GM12865 (cell line): ENCODE data around the gene NANP.

Source experiments
- DNase-seq: peaks from one replicate; pipeline ENCODE4 v3.0.0; 2010; ENCODE audit warnings: low read depth
- H3K4me3 ChIP-seq: 2 replicates; pipeline ENCODE4 v1.5.1; 2011; ENCODE audit warnings: mild to moderate bottlenecking, low read depth, low read length, control low read depth
- CTCF ChIP-seq: IDR thresholded peaks from 2 replicates; pipeline ENCODE4 v1.5.1; 2011; ENCODE audit warnings: low read length, control low read depth, low read depth, inconsistent platforms; ENCODE audit not compliant: insufficient read depth; ENCODE audit errors: missing control alignments

The NANP gene

GRCh38 chr20:25567286-25567685, 56.5 kb downstream of the NANP start:
- no peak for DNase-seq
- TF ChIP-seq CTCF, result no peak

GRCh38 chr20:25566821-25567220, 57.0 kb downstream of the NANP start:
- no peak for TF ChIP-seq CTCF
- no peak for DNase-seq
- H3K4me3 ChIP-seq, result no peak overlapping the region

More at GRCh38 chr20:25567286-25567685, 56.5 kb downstream of the NANP start:
- no peak overlapping the region for H3K4me3 ChIP-seq

GRCh38 chr20:25565578-25566157, 58.1 kb downstream of the NANP start:
- TF ChIP-seq CTCF, result no peak
- no peak for DNase-seq
- no peak overlapping the region for H3K4me3 ChIP-seq

GRCh38 chr20:25563876-25564275, 59.9 kb downstream of the NANP start:
- no peak for DNase-seq
- no peak for TF ChIP-seq CTCF
- no peak overlapping the region for H3K4me3 ChIP-seq

GRCh38 chr20:25563362-25563761, 60.5 kb downstream of the NANP start:
- no peak for DNase-seq
- no peak overlapping the region for H3K4me3 ChIP-seq
- no peak for TF ChIP-seq CTCF
